OCI-LY1 (cell line): Measurements from ENCODE around the gene PALD1.

Experiments
- EZH2 ChIP-seq: fragments of 200-600 bp; sonication (generic), shearing (Covaris generic); IDR thresholded peaks from 2 replicates; pipeline ENCODE4 v1.8.0; 2017; ENCODE audit warnings: borderline replicate concordance, mixed run types, mild to moderate bottlenecking, antibody characterized with exemption, low read length, moderate library complexity, mixed read lengths
- TF ChIP-seq, protein P1 (sequence below): fragments of 200-600 bp; sonication (generic), shearing (Covaris generic); IDR thresholded peaks from 2 replicates; pipeline ENCODE4 v1.5.1; 2017; ENCODE audit warnings: mild to moderate bottlenecking, antibody characterized with exemption, low read length, moderate library complexity, mixed read lengths

DNA sequence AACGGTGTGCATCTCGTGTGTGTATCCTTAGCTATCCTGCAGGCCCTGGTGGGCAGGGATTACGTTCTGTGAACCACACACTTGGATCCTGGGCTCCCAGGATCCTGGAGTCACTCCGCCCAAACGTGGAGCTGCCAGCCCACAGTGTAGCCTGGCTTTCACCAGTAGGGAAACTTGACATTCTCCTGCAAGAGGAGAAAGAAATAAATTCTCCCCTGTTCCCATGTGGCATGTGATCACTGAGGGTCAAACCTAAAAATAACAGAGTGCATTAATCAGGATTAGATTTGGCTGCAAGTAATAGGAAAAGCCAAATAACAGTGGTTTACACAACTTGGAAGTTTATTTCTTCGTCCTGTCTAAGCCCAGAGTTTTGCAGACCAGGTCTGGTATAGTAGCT is 32.3 kb downstream of the PALD1 start:
- TF ChIP-seq, protein P1, sequence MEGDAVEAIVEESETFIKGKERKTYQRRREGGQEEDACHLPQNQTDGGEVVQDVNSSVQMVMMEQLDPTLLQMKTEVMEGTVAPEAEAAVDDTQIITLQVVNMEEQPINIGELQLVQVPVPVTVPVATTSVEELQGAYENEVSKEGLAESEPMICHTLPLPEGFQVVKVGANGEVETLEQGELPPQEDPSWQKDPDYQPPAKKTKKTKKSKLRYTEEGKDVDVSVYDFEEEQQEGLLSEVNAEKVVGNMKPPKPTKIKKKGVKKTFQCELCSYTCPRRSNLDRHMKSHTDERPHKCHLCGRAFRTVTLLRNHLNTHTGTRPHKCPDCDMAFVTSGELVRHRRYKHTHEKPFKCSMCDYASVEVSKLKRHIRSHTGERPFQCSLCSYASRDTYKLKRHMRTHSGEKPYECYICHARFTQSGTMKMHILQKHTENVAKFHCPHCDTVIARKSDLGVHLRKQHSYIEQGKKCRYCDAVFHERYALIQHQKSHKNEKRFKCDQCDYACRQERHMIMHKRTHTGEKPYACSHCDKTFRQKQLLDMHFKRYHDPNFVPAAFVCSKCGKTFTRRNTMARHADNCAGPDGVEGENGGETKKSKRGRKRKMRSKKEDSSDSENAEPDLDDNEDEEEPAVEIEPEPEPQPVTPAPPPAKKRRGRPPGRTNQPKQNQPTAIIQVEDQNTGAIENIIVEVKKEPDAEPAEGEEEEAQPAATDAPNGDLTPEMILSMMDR = no peak
- TF ChIP-seq EZH2 = no peak
